HG03342 (cell line): ENCODE results near the gene SORCS2.

Experiments
- ATAC-seq: cut with Tn5 transposase; IDR thresholded peaks from one replicate; pipeline ENCODE4 v1.9.1; 2021; ENCODE audit warnings: mild to moderate bottlenecking, moderate library complexity; ENCODE audit not compliant: unreplicated experiment

The SORCS2 gene

DNA sequence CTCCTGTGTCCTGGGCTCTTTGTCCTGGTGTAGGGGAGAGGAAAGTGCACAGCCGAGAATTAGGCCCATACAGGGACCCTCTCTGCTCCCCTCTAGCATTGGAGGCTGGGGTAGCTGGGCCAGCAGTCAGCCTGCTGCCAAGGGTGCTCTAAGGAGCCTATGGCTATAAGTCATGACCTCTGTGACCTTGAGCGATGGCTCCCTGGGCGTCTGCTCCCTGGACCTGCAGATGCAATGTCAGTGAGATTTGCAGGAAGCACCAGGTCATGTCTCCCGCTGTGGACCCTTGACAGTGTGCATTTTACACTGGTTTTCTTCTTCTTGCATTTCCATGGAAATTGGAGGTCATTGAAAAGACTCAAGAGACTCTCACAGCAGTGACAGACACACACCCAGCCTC lies 476.5 kb downstream of the SORCS2 start:
- no peak for ATAC-seq

DNA sequence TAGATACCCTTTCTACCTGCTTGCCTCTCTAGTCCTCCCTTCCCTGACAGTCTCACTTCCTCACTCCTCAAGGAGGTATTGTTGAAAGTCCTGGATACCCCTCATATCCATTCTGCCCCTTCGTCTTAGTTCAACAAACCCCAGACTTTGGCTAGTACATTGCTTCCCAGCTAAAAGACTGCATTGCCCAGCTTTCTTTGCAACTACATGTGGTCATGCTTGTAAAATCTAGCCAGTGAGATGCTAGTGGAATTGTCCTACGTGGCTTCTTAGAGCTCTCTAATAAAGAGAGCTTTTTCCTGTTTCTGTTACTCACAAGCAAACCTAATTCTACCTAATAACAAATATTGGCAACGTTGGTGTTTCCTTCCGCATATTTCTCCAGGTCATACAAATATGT lies 480.3 kb downstream of the SORCS2 start:
- ATAC-seq, result no peak

GRCh38 chr4:7673121-7673520 lies 480.8 kb downstream of the SORCS2 start:
- ATAC-seq, result no peak

DNA sequence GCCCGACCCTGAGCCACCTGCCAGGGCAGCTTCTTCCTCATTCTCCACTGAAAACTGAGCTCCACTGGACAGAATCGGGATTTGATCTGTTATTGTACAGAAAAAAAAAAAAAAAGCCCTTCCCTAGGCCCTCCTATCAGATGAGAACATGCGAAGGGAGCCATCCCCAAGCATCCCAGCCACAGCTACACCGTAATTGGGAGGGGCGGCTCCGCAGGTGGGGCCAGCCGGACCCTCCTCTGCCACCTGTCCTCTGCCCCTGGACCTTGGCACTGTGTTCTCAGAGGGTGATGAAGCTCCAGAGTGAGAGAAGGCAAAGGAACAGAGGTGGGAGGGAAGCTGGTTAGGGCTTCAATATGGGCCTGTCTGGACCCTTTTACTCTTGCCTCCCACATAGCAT lies 482.4 kb downstream of the SORCS2 start:
- ATAC-seq, result no peak

DNA sequence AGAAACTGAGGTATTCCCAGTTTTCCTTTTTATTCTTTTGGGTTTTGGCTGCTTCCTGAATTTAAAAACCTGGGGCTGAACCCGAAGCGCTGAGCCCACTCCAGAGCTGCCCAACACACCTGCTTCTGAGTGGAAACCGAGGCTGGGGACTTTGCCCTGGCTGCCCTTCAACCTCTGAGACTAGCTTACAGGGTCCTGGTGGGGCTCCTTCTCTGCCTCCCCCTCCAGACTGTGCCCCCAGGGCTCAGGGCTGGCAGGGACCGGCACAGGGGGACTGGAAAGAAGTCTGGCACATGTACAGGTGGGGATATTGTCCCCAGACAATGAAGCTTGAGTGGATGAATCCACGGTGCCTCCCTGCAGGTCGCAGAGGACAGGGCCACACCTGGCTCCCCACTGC lies 482.8 kb downstream of the SORCS2 start:
- ATAC-seq, result no peak

DNA sequence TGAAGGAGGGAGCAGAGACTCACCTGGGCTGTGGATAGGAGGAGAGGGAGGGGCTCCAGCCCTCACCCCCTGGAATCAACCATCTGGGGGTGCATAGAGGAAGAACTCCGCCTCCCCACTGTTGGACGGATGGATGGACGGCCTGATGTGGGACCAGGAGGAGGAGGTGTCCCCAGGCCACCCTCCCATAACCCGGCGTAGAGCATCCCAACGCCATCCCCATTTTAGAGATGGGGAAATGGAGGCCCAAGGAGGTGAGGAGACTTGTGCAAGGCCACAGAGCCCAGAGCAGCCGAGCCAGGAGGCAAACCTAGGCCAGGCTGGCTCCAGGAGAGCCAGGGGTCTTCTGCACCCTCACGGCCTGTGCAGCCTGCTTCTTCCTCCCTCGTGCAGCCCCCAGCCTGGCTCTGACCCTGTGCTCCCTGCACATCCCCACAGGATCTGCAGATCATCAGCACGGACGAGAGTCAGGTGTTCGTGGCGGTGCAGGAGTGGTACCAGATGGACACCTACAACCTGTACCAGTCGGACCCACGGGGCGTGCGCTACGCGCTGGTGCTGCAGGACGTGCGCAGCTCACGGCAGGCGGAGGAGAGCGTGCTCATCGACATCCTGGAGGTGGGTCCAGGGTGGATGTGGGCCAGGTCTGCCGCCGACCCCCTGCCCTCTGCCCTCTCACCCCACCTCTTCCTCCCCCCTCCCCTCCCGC lies 483.4 kb downstream of the SORCS2 start:
- ATAC-seq, result no peak

DNA sequence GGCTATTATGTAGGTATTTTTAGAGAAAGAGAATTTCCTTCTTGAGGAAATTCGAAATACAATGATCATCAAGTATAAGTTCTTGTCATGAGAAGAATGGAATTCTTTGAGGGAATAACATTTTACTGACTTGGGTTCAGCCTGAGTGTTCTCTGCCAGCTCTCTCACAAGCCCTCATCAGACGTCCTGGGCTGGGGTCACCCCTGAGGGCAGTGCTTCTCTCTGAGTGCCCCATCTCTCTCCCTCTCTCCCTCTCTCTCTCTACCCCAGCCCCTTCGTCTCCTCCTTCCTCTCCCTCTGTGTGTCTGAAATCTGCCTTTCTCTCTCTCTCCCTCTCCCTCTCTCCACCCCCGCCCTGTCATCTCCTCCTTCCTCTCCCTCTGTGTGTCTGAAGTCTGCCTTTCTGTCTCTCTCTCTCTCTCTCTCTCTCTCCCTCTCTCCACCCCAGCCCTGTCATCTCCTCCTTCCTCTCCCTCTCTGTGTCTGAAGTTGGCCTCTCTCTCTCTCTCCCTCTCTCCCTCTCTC lies 484.1 kb downstream of the SORCS2 start:
- no peak for ATAC-seq

- no peak for ATAC-seq
Observed at GRCh38 chr4:7677086-7677485, 484.7 kb downstream of the SORCS2 start.

GRCh38 chr4:7677799-7678301 lies 485.5 kb downstream of the SORCS2 start:
- ATAC-seq, result no peak

- ATAC-seq, result no peak
Observed at GRCh38 chr4:7678318-7678852, 486.0 kb downstream of the SORCS2 start.

DNA sequence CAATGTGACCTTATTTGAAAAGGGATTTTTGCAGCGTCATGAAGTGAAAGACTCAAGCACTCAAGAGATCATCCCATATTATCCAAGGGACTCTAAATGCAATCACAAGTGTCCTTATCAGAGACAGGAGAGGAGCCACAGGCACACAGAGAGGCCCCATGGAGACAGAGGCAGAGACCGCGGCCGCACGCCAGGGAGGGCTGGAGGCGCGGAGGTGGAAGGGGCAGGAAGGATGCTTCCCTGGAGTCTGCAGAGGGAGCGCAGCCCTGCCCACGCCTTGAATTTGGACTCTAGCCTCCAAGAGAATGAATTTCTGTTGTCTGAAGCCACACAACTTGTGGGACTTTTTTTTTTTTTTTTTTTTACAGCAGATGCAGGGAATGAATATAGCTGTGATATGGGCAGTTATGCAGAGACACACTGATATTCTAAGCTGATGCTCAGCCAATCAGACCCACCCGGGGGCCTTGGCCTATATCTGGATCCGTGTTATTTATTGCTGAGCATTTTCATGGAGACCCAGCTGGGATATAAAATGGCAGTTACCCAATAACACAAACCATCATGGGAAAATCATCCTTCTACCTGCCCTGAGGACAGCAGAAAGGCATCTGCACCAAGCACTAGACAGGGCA lies 487.2 kb downstream of the SORCS2 start:
- ATAC-seq, result no peak

DNA sequence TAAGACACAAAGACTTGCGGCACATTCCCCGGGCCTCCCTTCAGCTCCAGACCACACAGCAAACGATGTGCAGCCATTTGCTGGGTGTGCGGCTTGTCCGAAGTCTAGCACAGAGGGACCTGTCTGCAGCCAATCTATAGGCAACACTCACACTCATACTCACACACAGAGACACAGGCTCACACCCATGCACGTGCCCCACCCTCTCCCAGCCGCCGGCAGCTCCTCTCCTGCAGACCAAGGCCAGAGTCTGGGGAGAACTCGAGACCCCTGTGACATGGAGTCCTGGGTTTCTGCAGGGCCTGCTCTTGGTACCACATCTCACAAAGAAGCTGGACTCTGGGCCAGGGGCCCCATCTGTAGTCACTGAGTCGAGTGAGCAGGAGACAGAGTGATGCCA lies 487.8 kb downstream of the SORCS2 start:
- no peak for ATAC-seq

- ATAC-seq, result no peak
Observed at GRCh38 chr4:7680731-7681130, 488.4 kb downstream of the SORCS2 start.

GRCh38 chr4:7683126-7683703 lies 490.9 kb downstream of the SORCS2 start:
- ATAC-seq, result no peak

- ATAC-seq, result no peak
Observed at GRCh38 chr4:7684294-7684693, 492.0 kb downstream of the SORCS2 start.

GRCh38 chr4:7686070-7686870 lies 493.9 kb downstream of the SORCS2 start:
- no peak for ATAC-seq

DNA sequence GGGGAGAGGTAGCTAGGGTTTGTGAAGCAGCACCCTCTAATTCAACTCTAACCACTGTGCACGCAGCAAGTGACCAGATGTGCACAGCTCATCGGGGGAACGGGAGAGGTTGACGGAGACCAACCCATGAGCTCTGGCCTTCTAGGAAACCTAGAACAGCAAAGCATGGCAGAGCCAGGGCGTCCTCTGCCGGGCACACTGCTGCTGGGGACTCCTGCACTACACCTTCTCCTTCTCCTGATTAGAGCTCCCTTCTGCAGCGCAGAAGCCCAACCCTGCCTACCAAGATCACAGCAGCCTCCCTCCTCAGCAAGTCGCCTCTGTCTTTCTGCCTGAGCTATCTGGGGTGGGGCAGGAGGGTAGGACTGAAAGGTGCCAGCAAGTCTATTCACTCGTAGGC lies 494.7 kb downstream of the SORCS2 start:
- ATAC-seq, result no peak

- no peak for ATAC-seq
Observed at GRCh38 chr4:7687796-7688195, 495.5 kb downstream of the SORCS2 start.

- no peak for ATAC-seq
Observed at GRCh38 chr4:7689773-7690693, 497.7 kb downstream of the SORCS2 start.

DNA sequence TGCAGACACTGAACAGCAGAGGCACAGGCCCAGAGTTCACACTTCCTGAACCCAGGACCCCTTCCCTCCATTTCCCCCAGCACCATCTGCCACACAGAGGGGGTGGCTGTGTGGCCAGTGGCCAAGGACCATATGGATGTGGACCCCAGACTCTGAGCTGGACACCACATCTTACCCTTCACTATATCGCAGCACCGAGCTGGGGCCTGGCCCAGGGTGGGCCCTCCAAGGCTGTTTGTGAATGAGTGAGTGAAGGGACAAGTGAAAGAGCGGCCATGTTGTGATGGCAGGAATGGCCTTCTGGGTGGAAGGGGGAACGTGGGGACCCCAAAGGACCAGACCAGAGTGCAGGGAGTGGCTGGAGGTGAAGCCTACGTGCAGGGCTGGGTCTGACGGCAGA lies 498.7 kb downstream of the SORCS2 start:
- ATAC-seq, result no peak
